Upper lobe of right lung (tissue), 1 donor: ENCODE results near the gene ABHD2. TPM values are rescaled to one million over a fixed set of nuclear protein-coding genes. Genes with fewer than 3 reads are reported as not detected.

ENCODE experiments used
- ATAC-seq: fragments of 200-7000 bp; cut with Tn5 transposase; one replicate; pipeline ENCODE4 v1.9.1; 2020; ENCODE audit warnings: mild to moderate bottlenecking, moderate library complexity
- DNase-seq: peaks from one replicate; pipeline ENCODE4 v3.0.0-alpha.2; 2020
- H3K27ac ChIP-seq: fragments of 200-600 bp; one replicate; pipeline ENCODE4 v1.8.0; 2022
- H3K27me3 ChIP-seq: fragments of 200-600 bp; one replicate; pipeline ENCODE4 v1.8.0; 2022; ENCODE audit warnings: mild to moderate bottlenecking
- H3K36me3 ChIP-seq: fragments of 200-600 bp; one replicate; pipeline ENCODE4 v1.8.0; 2022
- H3K4me1 ChIP-seq: fragments of 200-600 bp; one replicate; pipeline ENCODE4 v1.8.0; 2022
- H3K4me3 ChIP-seq: fragments of 200-600 bp; one replicate; pipeline ENCODE4 v1.8.0; 2022; ENCODE audit warnings: mild to moderate bottlenecking
- H3K9me3 ChIP-seq: fragments of 200-600 bp; one replicate; pipeline ENCODE4 v1.8.0; 2022
- intact Hi-C: fragments of 100-400 bp; cut with DNase I; formaldehyde crosslinking; loops from one replicate; pipeline ENCODE4 v1.11.0; 2022
- total RNA-seq: library from RNA; stranded (reverse); fragmentation: NEBNext Ultra II Directional; extraction: Animal tissue kit (Norgen Biotek cat#: 25700); gene quantifications from one replicate; pipeline ENCODE4 v1.2.1, GENCODE V29; 2021
- TF ChIP-seq, protein P1 (sequence below): fragments of 200-600 bp; IDR thresholded peaks from one replicate; pipeline ENCODE4 v1.8.0; 2022; ENCODE audit warnings: antibody characterized with exemption
- donor health status: DM: no; HTN: yes; CAD: no; lungs with severe emphysema.

Gene ABHD2
- total RNA-seq, 1 donor from 2014 or later = 182 TPM

DNA sequence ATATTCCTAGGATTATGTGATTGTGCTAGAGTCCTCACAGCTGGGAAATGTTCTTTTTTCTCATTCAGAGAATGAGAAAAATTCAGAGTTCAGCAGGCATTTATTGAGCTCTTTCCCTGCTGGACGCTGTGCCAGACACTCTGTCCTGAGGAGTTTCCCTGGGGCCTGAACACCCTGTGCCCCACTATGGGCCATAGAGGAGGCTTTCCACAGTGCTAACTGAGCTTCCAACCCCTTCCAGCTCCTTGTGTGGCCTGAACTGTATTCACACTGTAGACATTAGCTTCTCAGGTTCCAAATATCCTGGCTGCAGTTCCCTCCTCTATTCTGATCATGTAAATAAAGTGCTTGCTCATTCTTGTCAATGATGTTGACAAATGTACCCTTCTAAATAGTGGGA is 10.0 kb downstream of the ABHD2 start:
- Histone ChIP-seq H3K27me3 (no peaks in the 10 kb centered on the region), H3K9me3 (no peaks in the 10 kb centered on the region), H3K4me3 (no peak overlapping the region), H3K4me1 (peaks cover 66% of the 10 kb centered on the region), H3K36me3 (no peaks in the 10 kb centered on the region), H3K27ac (peak overlapping the region; percentile 7)
- intact Hi-C loops = no loop called here
- DNase-seq (no peak), ATAC-seq (no peak)
- TF ChIP-seq, protein P1, sequence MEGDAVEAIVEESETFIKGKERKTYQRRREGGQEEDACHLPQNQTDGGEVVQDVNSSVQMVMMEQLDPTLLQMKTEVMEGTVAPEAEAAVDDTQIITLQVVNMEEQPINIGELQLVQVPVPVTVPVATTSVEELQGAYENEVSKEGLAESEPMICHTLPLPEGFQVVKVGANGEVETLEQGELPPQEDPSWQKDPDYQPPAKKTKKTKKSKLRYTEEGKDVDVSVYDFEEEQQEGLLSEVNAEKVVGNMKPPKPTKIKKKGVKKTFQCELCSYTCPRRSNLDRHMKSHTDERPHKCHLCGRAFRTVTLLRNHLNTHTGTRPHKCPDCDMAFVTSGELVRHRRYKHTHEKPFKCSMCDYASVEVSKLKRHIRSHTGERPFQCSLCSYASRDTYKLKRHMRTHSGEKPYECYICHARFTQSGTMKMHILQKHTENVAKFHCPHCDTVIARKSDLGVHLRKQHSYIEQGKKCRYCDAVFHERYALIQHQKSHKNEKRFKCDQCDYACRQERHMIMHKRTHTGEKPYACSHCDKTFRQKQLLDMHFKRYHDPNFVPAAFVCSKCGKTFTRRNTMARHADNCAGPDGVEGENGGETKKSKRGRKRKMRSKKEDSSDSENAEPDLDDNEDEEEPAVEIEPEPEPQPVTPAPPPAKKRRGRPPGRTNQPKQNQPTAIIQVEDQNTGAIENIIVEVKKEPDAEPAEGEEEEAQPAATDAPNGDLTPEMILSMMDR = no peak

DNA sequence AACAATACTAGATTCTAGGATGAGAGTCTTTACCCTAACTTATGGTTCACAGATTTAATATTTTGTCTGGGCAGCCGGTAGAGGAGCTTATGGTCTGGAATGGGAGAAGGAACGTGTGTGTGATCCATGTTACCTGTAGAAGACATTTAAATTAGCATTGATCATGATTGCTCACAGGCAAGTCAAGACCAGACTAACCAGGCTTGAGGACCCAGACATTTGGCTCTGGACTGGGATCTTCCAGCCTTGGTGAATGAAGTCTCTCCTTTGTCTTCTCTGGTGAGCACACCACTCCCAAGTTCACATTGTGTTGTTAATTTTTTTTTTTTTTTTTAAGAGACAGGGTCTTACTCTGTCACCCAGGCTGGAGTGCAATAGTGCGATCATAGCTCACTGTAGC is 11.7 kb downstream of the ABHD2 start:
- intact Hi-C loops = no loop called here
- DNase-seq = no peak
- no peaks in the 10 kb centered on the region for H3K27me3 ChIP-seq
- H3K36me3 ChIP-seq = no peaks in the 10 kb centered on the region
- no peaks in the 10 kb centered on the region for H3K9me3 ChIP-seq
- no peak overlapping the region for H3K4me3 ChIP-seq
- H3K27ac ChIP-seq = no peak overlapping the region
- no peak for ATAC-seq
- peaks cover 64% of the 10 kb centered on the region for H3K4me1 ChIP-seq
- TF ChIP-seq, protein P1 = no peak

DNA sequence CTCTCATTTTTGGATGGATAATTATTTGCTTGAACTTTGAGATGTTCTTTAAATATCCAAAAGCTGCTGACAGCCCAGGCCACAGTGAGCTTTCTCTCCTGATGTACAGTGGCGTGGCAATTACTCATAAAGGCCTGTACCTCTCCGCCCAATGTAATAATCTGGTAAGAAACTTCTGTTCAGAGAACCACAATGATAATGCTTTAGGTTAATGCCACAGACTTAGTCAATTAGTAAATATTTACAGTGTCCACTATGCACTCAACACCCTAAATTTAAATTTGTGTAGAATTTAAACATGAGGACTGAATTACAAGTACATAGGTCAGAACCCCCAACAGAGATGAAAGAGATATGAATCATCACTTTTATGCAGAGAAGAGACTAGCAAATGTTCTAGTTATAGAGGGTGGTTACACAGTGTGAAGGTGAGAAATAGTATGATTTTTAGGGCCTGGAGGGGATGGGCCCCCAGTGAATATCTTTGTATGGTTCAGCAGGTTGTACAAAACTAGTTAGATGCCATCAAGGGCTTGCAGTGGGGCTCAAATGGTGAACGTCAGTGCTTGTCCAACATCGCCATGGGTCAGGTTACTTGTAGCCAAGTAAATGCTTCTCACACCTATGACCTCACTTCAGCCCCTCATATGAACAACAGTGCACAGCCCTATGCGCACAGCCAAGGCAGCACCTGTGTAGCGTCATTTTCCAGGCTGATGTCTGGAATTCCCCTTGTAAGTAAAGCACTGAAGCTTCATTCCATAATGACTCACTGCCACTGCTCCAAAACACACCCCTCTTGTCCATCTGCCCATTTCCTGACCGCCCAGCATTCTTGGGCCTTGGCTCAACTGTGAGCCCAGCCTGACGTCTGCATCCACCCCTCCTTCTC is 13.3 kb downstream of the ABHD2 start:
- DNase-seq = peak; percentile 76
- TF ChIP-seq, protein P1 = no peak
- peak; percentile 94 for ATAC-seq

DNA sequence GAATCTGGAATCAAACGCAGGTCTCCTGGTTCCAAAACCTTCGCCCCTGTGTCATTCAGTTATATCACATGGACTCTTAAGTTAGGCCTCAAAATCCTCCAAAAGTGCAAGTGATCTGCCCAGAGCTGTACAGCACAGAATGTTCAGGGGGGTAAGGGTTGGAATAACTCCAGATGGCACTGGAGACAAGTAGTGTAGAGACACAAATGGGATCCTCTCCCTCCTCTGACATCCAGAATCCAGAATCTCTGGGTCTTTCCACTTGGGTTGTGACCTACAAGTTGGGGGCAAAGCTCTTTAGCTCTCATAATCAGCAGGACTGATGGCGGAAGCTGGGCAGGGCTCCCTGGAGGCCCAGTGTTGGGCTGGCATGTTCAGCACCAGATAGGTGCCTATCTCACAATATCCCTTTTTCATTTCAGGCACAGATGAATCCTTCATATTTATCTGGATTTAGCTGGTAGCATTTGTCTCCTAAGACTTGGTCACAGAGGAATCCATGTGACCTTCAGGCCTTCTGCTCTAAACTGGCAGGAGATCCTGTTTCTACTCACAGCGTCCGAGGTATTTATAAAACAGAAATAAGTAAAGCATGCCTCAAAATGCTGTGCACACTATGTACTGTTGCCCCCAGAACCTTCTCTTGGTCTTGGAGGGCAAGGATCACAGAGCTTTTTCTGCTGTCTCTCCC is 15.4 kb downstream of the ABHD2 start:
- no peak overlapping the region for H3K4me3 ChIP-seq
- no peaks in the 10 kb centered on the region for H3K9me3 ChIP-seq
- no peaks in the 10 kb centered on the region for H3K36me3 ChIP-seq
- no peaks in the 10 kb centered on the region for H3K27me3 ChIP-seq
- peaks cover 52% of the 10 kb centered on the region for H3K4me1 ChIP-seq
- ATAC-seq = no peak
- intact Hi-C loops = no loop called here
- TF ChIP-seq, protein P1 = no peak
- peak overlapping the region; percentile 61 for H3K27ac ChIP-seq
- no peak for DNase-seq

More for the DNA sequence above, 13.3 kb downstream of the ABHD2 start:
- Histone ChIP-seq H3K4me3 (no peak overlapping the region), H3K36me3 (no peaks in the 10 kb centered on the region), H3K9me3 (no peaks in the 10 kb centered on the region), H3K4me1 (peaks cover 63% of the 10 kb centered on the region), H3K27ac (peak overlapping the region; percentile 56), H3K27me3 (no peaks in the 10 kb centered on the region)
- intact Hi-C loops = no loop called here

DNA sequence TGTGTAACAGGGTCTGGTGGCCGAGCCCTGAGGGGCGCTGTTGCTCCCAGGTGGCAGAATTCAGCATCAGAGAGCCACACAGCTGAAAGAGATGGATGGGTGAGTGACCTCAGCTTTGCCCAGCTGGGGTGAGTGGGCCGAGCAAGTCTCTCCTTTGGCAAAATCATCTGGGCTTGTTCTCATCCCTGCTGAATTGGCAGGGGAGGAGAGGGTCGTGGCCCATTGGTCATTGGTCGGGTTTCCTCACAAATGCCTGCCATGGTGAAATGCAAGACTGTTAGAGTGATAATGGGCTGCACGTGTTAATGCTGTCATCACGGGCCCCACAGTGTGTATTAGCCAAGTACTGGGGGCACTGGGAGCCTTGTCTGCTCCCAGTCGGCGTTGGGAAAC is 15.9 kb downstream of the ABHD2 start:
- Histone ChIP-seq H3K36me3 (no peaks in the 10 kb centered on the region), H3K27me3 (no peaks in the 10 kb centered on the region), H3K9me3 (no peaks in the 10 kb centered on the region), H3K27ac (peak overlapping the region; percentile 61), H3K4me1 (peaks cover 50% of the 10 kb centered on the region), H3K4me3 (no peak overlapping the region)
- DNase-seq (no peak), ATAC-seq (no peak)
- TF ChIP-seq, protein P1 = no peak
- intact Hi-C loops = no loop called here
